Measurements from ENCODE around the gene SLC48A1. TPM values are rescaled to one million over a fixed set of nuclear protein-coding genes. Genes with fewer than 3 reads are reported as not detected.
A peak's percentile ranks its signal among the peaks of the same experiment; 100 is the strongest.

SLC48A1 gene
- total RNA-seq, 1 donor from 2014 or later: 10.3 TPM

- FAIRE-seq (no peak), DNase-seq (ENCODE audit: low read depth) (peak; percentile 91)
- Histone ChIP-seq H3K4me3 (ENCODE audit: low read depth, low read length) (no peak overlapping the region), H3K27me3 (ENCODE audit: control insufficient read depth, insufficient read depth, low read length) (no peaks in the 10 kb centered on the region), H3K36me3 (ENCODE audit: control insufficient read depth, insufficient read depth, low read length) (no peaks in the 10 kb centered on the region)
- TF ChIP-seq CTCF (IDR thresholded peaks at IDR 0.05; ENCODE audit: insufficient read depth, low read length, severe bottlenecking): no peak
Measured at GRCh38 chr12:47763481-47764346, 9.3 kb upstream of the SLC48A1 start.

- DNase-seq (ENCODE audit: low read depth) (no peak), FAIRE-seq (no peak)
- TF ChIP-seq CTCF (IDR thresholded peaks at IDR 0.05; ENCODE audit: insufficient read depth, low read length, severe bottlenecking): no peak
- H3K4me3 ChIP-seq (ENCODE audit: low read depth, low read length): no peak overlapping the region
- no peaks in the 10 kb centered on the region for H3K27me3 ChIP-seq (ENCODE audit: control insufficient read depth, insufficient read depth, low read length)
- H3K36me3 ChIP-seq (ENCODE audit: control insufficient read depth, insufficient read depth, low read length): no peaks in the 10 kb centered on the region
Measured at GRCh38 chr12:47766502-47767215, 6.4 kb upstream of the SLC48A1 start.

- DNase-seq (ENCODE audit: low read depth) (peak; percentile 57), FAIRE-seq (no peak)
- no peak overlapping the region for H3K4me3 ChIP-seq (ENCODE audit: low read depth, low read length)
- no peaks in the 10 kb centered on the region for H3K36me3 ChIP-seq (ENCODE audit: control insufficient read depth, insufficient read depth, low read length)
- TF ChIP-seq CTCF (IDR thresholded peaks at IDR 0.05; ENCODE audit: insufficient read depth, low read length, severe bottlenecking): peak; percentile 65
- no peaks in the 10 kb centered on the region for H3K27me3 ChIP-seq (ENCODE audit: control insufficient read depth, insufficient read depth, low read length)
Measured at GRCh38 chr12:47767216-47767724, 5.8 kb upstream of the SLC48A1 start.

GRCh38 chr12:47768323-47768811, 4.7 kb upstream of the SLC48A1 start:
- no peak for TF ChIP-seq CTCF (IDR thresholded peaks at IDR 0.05; ENCODE audit: insufficient read depth, low read length, severe bottlenecking)
- DNase-seq (ENCODE audit: low read depth): peak; percentile 81
- Histone ChIP-seq H3K27me3 (ENCODE audit: control insufficient read depth, insufficient read depth, low read length) (no peaks in the 10 kb centered on the region), H3K36me3 (ENCODE audit: control insufficient read depth, insufficient read depth, low read length) (no peaks in the 10 kb centered on the region), H3K4me3 (ENCODE audit: low read depth, low read length) (no peak overlapping the region)
- no peak for FAIRE-seq

- no peak for FAIRE-seq
- no peak for DNase-seq (ENCODE audit: low read depth)
- H3K27me3 ChIP-seq (ENCODE audit: control insufficient read depth, insufficient read depth, low read length): no peaks in the 10 kb centered on the region
- TF ChIP-seq CTCF (IDR thresholded peaks at IDR 0.05; ENCODE audit: insufficient read depth, low read length, severe bottlenecking): no peak
- H3K4me3 ChIP-seq (ENCODE audit: low read depth, low read length): no peak overlapping the region
- H3K36me3 ChIP-seq (ENCODE audit: control insufficient read depth, insufficient read depth, low read length): no peaks in the 10 kb centered on the region
Measured at GRCh38 chr12:47769234-47770085, 3.6 kb upstream of the SLC48A1 start.

Measured in bronchial epithelial cell (primary cell).